H1 (cell line): ENCODE measurements around the gene DGKD. TPM values are rescaled to one million over a fixed set of nuclear protein-coding genes. Genes with fewer than 3 reads are reported as not detected.

Experiments used
- CTCF ChIA-PET: fragments of 300-600 bp; sonication (Branson Sonifier 250); formaldehyde crosslinking; loops from one replicate; lab custom pipeline; 2021; ENCODE audit not compliant: partially characterized antibody; lab: Charles Lee
- POLR2A ChIA-PET: fragments of 300-600 bp; sonication (Branson Sonifier 250); formaldehyde crosslinking; loops from one replicate; lab custom pipeline; 2021; ENCODE audit warnings: inconsistent platforms; ENCODE audit not compliant: partially characterized antibody; lab: Charles Lee
- DNase-seq, 2 experiments: peaks; one replicate each; pipeline versions ENCODE4 v3.0.0 to v3.0.0-alpha.2; 2010 to 2022; ENCODE audit warnings: low spot score in 2 of 2, low read depth in 1 of 2, mixed read lengths in 1 of 2
- FAIRE-seq: peaks from 2 replicates; lab custom pipeline; 2011; peaks lifted over from hg19 to GRCh38; lab: Jason Lieb, UNC
- H2AFZ ChIP-seq: 2 replicates; pipeline ENCODE4 v1.8.1; 2012; ENCODE audit warnings: low read length, inconsistent platforms
- H2AK5ac ChIP-seq: 2 replicates; pipeline ENCODE4 v1.6.1; 2013; ENCODE audit warnings: low read depth, low read length
- H2BK120ac ChIP-seq: replicated peaks from 2 replicates; pipeline ENCODE3; 2013; ENCODE audit warnings: low read depth, low read length, inconsistent platforms
- H2BK12ac ChIP-seq: 2 replicates; pipeline ENCODE4 v1.6.1; 2013; ENCODE audit warnings: low read depth, low read length
- H2BK15ac ChIP-seq: 2 replicates; pipeline ENCODE4 v1.6.1; 2013; ENCODE audit warnings: low read length
- H2BK20ac ChIP-seq: 2 replicates; pipeline ENCODE4 v1.6.1; 2013; ENCODE audit warnings: low read length
- H2BK5ac ChIP-seq: 2 replicates; pipeline ENCODE4 v1.6.1; 2013; ENCODE audit warnings: low read depth, low read length
- H3K14ac ChIP-seq: 2 replicates; pipeline ENCODE4 v1.6.1; 2013; ENCODE audit warnings: inconsistent platforms; ENCODE audit not compliant: insufficient read length
- H3K18ac ChIP-seq: 2 replicates; pipeline ENCODE4 v1.6.1; 2013; ENCODE audit warnings: low read length; ENCODE audit errors: extremely low read depth
- H3K23ac ChIP-seq: 2 replicates; pipeline ENCODE4 v1.6.1; 2013; ENCODE audit warnings: inconsistent platforms; ENCODE audit not compliant: insufficient read length
- H3K23me2 ChIP-seq: 2 replicates; pipeline ENCODE4 v1.6.1; 2013; ENCODE audit warnings: low read depth, low read length
- H3K27ac ChIP-seq: 2 replicates; pipeline ENCODE4 v1.6.1; 2011; ENCODE audit warnings: low read depth, low read length, inconsistent platforms
- H3K27me3 ChIP-seq, 4 experiments: replicated peaks in 1 of 4; 1 replicate in 1 of 4; 2 replicates in 3 of 4; pipeline versions ENCODE4 v1.6.1 to v1.8.1; 2011 to 2013; ENCODE audit warnings: low read length in 3 of 4, mild to moderate bottlenecking in 3 of 4, inconsistent platforms in 2 of 4, mixed read lengths in 2 of 4, moderate library complexity in 1 of 4; ENCODE audit not compliant: control insufficient read depth in 3 of 4, insufficient read depth in 3 of 4; ENCODE audit errors: extremely low read depth in 1 of 4
- H3K36me3 ChIP-seq, 4 experiments: 2 replicates each; pipeline versions ENCODE4 v1.6.1 to v1.8.1; 2011 to 2013; ENCODE audit warnings: mild to moderate bottlenecking in 4 of 4, low read length in 3 of 4, moderate library complexity in 2 of 4, control low read depth in 1 of 4, inconsistent platforms in 1 of 4; ENCODE audit not compliant: insufficient read depth in 4 of 4, control insufficient read depth in 2 of 4
- H3K4ac ChIP-seq: replicated peaks from 2 replicates; pipeline ENCODE3; 2013; ENCODE audit warnings: low read length, low read depth, mixed read lengths, inconsistent platforms; ENCODE audit not compliant: insufficient read length
- H3K4me1 ChIP-seq, 4 experiments: replicated peaks in 1 of 4; 1 replicate in 1 of 4; 2 replicates in 3 of 4; pipeline versions ENCODE4 v1.6.1 to v1.8.1; 2011 to 2013; ENCODE audit warnings: low read length in 3 of 4, inconsistent platforms in 2 of 4, mixed read lengths in 1 of 4; ENCODE audit not compliant: insufficient read depth in 4 of 4, control insufficient read depth in 3 of 4
- H3K4me2 ChIP-seq, 2 experiments: 2 replicates each; pipeline versions ENCODE4 v1.6.1 to v1.8.1; 2011 to 2013; ENCODE audit warnings: low read depth in 2 of 2, low read length in 2 of 2, control low read depth in 1 of 2, inconsistent platforms in 1 of 2, mild to moderate bottlenecking in 1 of 2; ENCODE audit not compliant: insufficient read depth in 1 of 2
- H3K4me3 ChIP-seq, 4 experiments: fragments of 200-600, 300-600 bp in 1 of 4; sonication (generic), shearing (Covaris generic), sonication (Bioruptor Twin) in 1 of 4; 2 replicates each; pipeline versions ENCODE4 v1.5.1 to v1.8.1; 2011 to 2016; ENCODE audit warnings: low read length in 4 of 4, low read depth in 3 of 4, control low read depth in 2 of 4, inconsistent platforms in 2 of 4, mild to moderate bottlenecking in 2 of 4, mixed read lengths in 1 of 4, moderate library complexity in 1 of 4; ENCODE audit not compliant: insufficient read depth in 2 of 4; ENCODE audit errors: extremely low read depth in 1 of 4
- H3K56ac ChIP-seq: replicated peaks from 2 replicates; pipeline ENCODE3; 2013; ENCODE audit warnings: low read depth, mild to moderate bottlenecking, mixed read lengths, low read length, inconsistent platforms; ENCODE audit not compliant: insufficient read length
- H3K79me1 ChIP-seq: 2 replicates; pipeline ENCODE4 v1.6.1; 2013; ENCODE audit warnings: low read depth, low read length, control low read depth
- H3K79me2 ChIP-seq, 2 experiments: 2 replicates each; pipeline versions ENCODE4 v1.6.1 to v1.8.1; 2012 to 2013; ENCODE audit warnings: low read length in 2 of 2, mild to moderate bottlenecking in 2 of 2, inconsistent platforms in 1 of 2; ENCODE audit not compliant: insufficient read depth in 2 of 2, control insufficient read depth in 1 of 2
- H3K9ac ChIP-seq, 4 experiments: replicated peaks in 1 of 4; 1 replicate in 1 of 4; 2 replicates in 3 of 4; pipeline versions ENCODE4 v1.6.1 to v1.8.1; 2011 to 2013; ENCODE audit warnings: low read depth in 3 of 4, low read length in 3 of 4, control low read depth in 2 of 4, mild to moderate bottlenecking in 2 of 4, moderate library complexity in 2 of 4, inconsistent platforms in 1 of 4; ENCODE audit errors: extremely low read depth in 1 of 4
- H3K9me3 ChIP-seq, 2 experiments: 2 replicates each; pipeline versions ENCODE4 v1.6.1 to v1.8.1; 2012 to 2013; ENCODE audit warnings: mild to moderate bottlenecking in 2 of 2, moderate library complexity in 2 of 2, control low read depth in 1 of 2, inconsistent platforms in 1 of 2, low read depth in 1 of 2, low read length in 1 of 2, mixed read lengths in 1 of 2; ENCODE audit not compliant: insufficient read depth in 2 of 2
- H4K20me1 ChIP-seq, 2 experiments: replicated peaks in 1 of 2; 2 replicates each; pipeline versions ENCODE3 to v1.8.1; 2011 to 2013; ENCODE audit warnings: inconsistent platforms in 2 of 2, low read length in 2 of 2, mild to moderate bottlenecking in 1 of 2; ENCODE audit not compliant: insufficient read depth in 2 of 2, control insufficient read depth in 1 of 2
- H4K5ac ChIP-seq: 2 replicates; pipeline ENCODE4 v1.6.1; 2013; ENCODE audit warnings: low read length, low read depth, mixed read lengths, inconsistent platforms; ENCODE audit not compliant: insufficient read length
- H4K8ac ChIP-seq: 2 replicates; pipeline ENCODE4 v1.8.0; 2013; ENCODE audit warnings: mild to moderate bottlenecking, moderate library complexity, low read length, inconsistent platforms; ENCODE audit not compliant: insufficient read depth; ENCODE audit errors: extremely low read depth
- H4K91ac ChIP-seq: replicated peaks from 2 replicates; pipeline ENCODE3; 2013; ENCODE audit warnings: low read length, mixed read lengths, inconsistent platforms; ENCODE audit not compliant: insufficient read length
- BCL11A ChIP-seq, 2 experiments: IDR thresholded peaks; one replicate each; pipeline ENCODE4 v1.6.1; 2011; ENCODE audit warnings: low read depth in 2 of 2, low read length in 2 of 2, mild to moderate bottlenecking in 2 of 2
- CBX5 ChIP-seq: fragments of 300-800, 300-1000 bp; sonication (generic); IDR thresholded peaks from 2 replicates; pipeline ENCODE4 v1.7.1; 2016; ENCODE audit warnings: antibody characterized with exemption, low read length, low read depth
- KDM4A ChIP-seq: IDR thresholded peaks from one replicate; pipeline ENCODE4 v1.7.1; 2012; ENCODE audit warnings: low read depth, mild to moderate bottlenecking, moderate library complexity, low read length, inconsistent platforms; ENCODE audit not compliant: severe bottlenecking
- RFX5 ChIP-seq: IDR thresholded peaks from 2 replicates; pipeline ENCODE4 v1.6.1; 2011; ENCODE audit warnings: low read depth, low read length, improper control_type of control experiment, borderline replicate concordance
- WGBS, 2 experiments: shearing (Covaris generic) in 1 of 2; methylation state at CpG; one replicate each; pipeline versions ENCODE4 v1.1.6 to v1.1.7; 2013 to 2015; ENCODE audit warnings: low lambda C conversion rate in 2 of 2, mixed read lengths in 2 of 2, inconsistent platforms in 1 of 2, low coverage in 1 of 2, missing lambda C conversion rate in 1 of 2; ENCODE audit not compliant: insufficient replicate concordance in 2 of 2, insufficient coverage in 1 of 2, insufficient read length in 1 of 2; ENCODE audit errors: extremely low coverage in 1 of 2, missing lambda C conversion rate in 1 of 2; 5-methylcytosine and 5-hydroxymethylcytosine counted together
- polyA plus RNA-seq, 7 experiments: library from polyadenylated mRNA; depleted of rRNA in 3 of 7; stranded (reverse) in 5 of 7; unstranded in 2 of 7; fragments of >200 nt in 5 of 7; fragments of 200-250 nt in 2 of 7; gene quantifications; 1 replicate in 5 of 7; 2 replicates in 1 of 7; 4 replicates in 1 of 7; pipeline versions ENCODE4 v1.2.1 to v1.2.3, GENCODE V29; 2011 to 2013; ENCODE audit warnings: missing spikeins in 2 of 7, mixed read lengths in 2 of 7
- total RNA-seq: library from RNA; stranded (reverse); fragmentation: NEBNext Ultra II Directional; extraction: Animal tissue kit (Norgen Biotek cat#: 25700); gene quantifications from 2 replicates; pipeline ENCODE4 v1.2.1, GENCODE V29; 2021
- TF ChIP-seq, protein P1 (sequence below): IDR thresholded peaks from 2 replicates; pipeline ENCODE4 v1.6.1; 2012; ENCODE audit warnings: low read length, inconsistent platforms

Gene DGKD
- total and polyA plus RNA-seq, 2 of the 8 experiments (the other 6 are each of a cell fraction or from before 2014, with no cell fraction given), result 7.7 to 30.9 TPM

DNA sequence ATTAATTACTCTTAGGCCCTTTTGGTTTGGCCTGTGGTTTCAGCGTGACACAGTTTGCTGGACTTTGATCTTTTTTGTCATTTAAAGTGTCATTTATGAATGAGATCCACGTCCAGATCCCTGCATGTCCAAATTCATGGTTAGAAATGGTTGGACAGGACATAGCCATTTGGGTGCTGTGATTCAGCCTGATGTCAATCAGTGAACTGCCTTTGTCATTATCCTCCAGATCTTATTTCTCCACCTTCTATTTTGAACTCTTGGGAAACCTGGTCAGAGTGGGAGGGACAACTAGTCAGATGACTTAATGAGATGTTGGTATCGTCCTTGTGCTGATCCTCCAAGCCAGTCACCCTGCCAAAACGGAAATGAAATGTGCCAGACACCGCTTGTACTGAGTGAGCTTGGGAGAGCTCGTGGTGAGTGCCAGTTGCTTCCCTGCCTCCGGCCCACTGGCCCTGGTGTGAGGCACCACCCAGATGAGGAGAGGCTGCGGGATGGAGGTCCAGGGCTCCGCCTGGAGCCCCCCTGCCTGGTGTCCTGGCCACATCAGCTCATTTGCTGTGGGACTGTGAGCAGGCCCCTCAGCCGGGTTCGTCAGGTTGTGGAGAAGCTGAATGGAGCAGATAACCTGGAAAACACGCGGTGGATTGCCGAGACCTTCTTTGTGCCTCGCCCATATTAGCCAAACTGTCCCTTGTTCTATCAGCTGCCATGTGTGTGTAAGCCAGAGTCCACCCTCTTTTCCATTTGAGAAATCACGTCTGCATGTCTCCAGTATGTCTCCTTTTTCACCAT lies 70.1 kb downstream of the DGKD start:
- Histone ChIP-seq H2AK5ac (no peak overlapping the region), H3K18ac (no peak overlapping the region), H3K4me2 (no peak overlapping the region), H3K27ac (no peak overlapping the region), H4K8ac (no peak overlapping the region), H3K4me1 (peaks cover 0 to 11% (median 6%) of the 10 kb centered on the region in 4 experiments; a peak in 6 of 7 replicates), H2BK5ac (no peak overlapping the region), H3K23me2 (peaks cover 2% of the 10 kb centered on the region; the same call in 1 of the 2 replicates), H3K4ac (no peak overlapping the region), H2BK120ac (no peak overlapping the region), H4K20me1 (peaks cover 0 to 2% of the 10 kb centered on the region in 2 experiments), H3K79me1 (peaks cover 8% of the 10 kb centered on the region), H2AFZ (no peak overlapping the region), H3K27me3 (no peaks in the 10 kb centered on the region), H3K14ac (no peak overlapping the region), H4K5ac (no peak overlapping the region), H3K9ac (no peak overlapping the region), H3K56ac (no peak overlapping the region), H2BK15ac (no peak overlapping the region), H4K91ac (no peak overlapping the region), H3K23ac (no peak overlapping the region), H3K79me2 (peaks cover 0 to 10% of the 10 kb centered on the region in 2 experiments; a peak in 1 of 4 replicates), H3K36me3 (0 out of 8 replicates have a peak, but pooled peaks cover 0 to 2% (median 0%) of the 10 kb centered on the region in 4 experiments), H2BK12ac (no peak overlapping the region), H3K4me3 (no peak overlapping the region), H3K9me3 (peaks cover 0 to 2% of the 10 kb centered on the region in 2 experiments; a peak in 3 of 4 replicates), H2BK20ac (no peak overlapping the region)
- FAIRE-seq (no peak), DNase-seq (peak in 1 of 2 experiments; percentile 35)
- 94% methylated on average over 16 of the region's 16 CpGs; no CpG with 5 or more reads in 1 of the 2 experiments for WGBS, 2 experiments
- ChIA-PET CTCF (interaction anchor here (0.6 to 3.2 kb wide), 5 partner anchors 14 to 135 kb away, joined by 3 to 12 read pairs (median 3); no protein-coding TSS in a partner anchor), POLR2A (no interaction called here)
- TF ChIP-seq BCL11A (IDR thresholded peaks at IDR 0.05; ENCODE audit: low read depth in 2 of 2, low read length in 2 of 2) (no peak), RFX5 (no peak), KDM4A (no peak), CBX5 (no peak)
- TF ChIP-seq, protein P1, sequence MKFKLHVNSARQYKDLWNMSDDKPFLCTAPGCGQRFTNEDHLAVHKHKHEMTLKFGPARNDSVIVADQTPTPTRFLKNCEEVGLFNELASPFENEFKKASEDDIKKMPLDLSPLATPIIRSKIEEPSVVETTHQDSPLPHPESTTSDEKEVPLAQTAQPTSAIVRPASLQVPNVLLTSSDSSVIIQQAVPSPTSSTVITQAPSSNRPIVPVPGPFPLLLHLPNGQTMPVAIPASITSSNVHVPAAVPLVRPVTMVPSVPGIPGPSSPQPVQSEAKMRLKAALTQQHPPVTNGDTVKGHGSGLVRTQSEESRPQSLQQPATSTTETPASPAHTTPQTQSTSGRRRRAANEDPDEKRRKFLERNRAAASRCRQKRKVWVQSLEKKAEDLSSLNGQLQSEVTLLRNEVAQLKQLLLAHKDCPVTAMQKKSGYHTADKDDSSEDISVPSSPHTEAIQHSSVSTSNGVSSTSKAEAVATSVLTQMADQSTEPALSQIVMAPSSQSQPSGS, result no peak
